OCI-LY7 (cell line): ENCODE measurements around the gene IL17RE. TPM values are rescaled to one million over a fixed set of nuclear protein-coding genes. Genes with fewer than 3 reads are reported as not detected.

Source experiments
- BruUV-seq: library from RNA; stranded (reverse); fragments of 400-500 nt; replicated peaks from 2 replicates; lab custom pipeline; 2021; lab: Mats Ljungman, UMichigan
- CTCF ChIA-PET: fragments of 300-600 bp; sonication (Branson Sonifier 250); formaldehyde crosslinking; loops from one replicate; lab custom pipeline; 2022; ENCODE audit warnings: antibody characterized with exemption; ENCODE audit not compliant: unreplicated experiment; lab: Charles Lee
- POLR2A ChIA-PET: fragments of 300-600 bp; sonication (Branson Sonifier 250); formaldehyde crosslinking; loops from one replicate; lab custom pipeline; 2022; ENCODE audit warnings: antibody characterized with exemption; lab: Charles Lee
- DNase-seq: peaks from one replicate; pipeline ENCODE4 v3.0.0-alpha.2; 2015; ENCODE audit warnings: low spot score
- H2AFZ ChIP-seq: fragments of 200-600 bp; sonication (generic), shearing (Covaris generic); 2 replicates; pipeline ENCODE4 v1.6.1; 2014; ENCODE audit warnings: mild to moderate bottlenecking, antibody characterized with exemption, low read length, moderate library complexity
- H3K27ac ChIP-seq: fragments of 200-600 bp; sonication (generic); 2 replicates; pipeline ENCODE4 v1.5.1; 2014; ENCODE audit warnings: mixed run types, low read depth, mild to moderate bottlenecking, moderate library complexity, low read length, inconsistent platforms; ENCODE audit not compliant: poor library complexity, severe bottlenecking
- H3K36me3 ChIP-seq: fragments of 200-600 bp; sonication (generic); 2 replicates; pipeline ENCODE4 v1.6.1; 2014; ENCODE audit warnings: mild to moderate bottlenecking, antibody characterized with exemption, low read length, moderate library complexity, mixed read lengths; ENCODE audit not compliant: insufficient read depth
- H3K4me1 ChIP-seq: fragments of 200-600 bp; sonication (generic); 2 replicates; pipeline ENCODE4 v1.5.1; 2014; ENCODE audit warnings: mild to moderate bottlenecking, low read length; ENCODE audit not compliant: insufficient read depth, poor library complexity, severe bottlenecking
- H3K4me2 ChIP-seq: fragments of 200-600 bp; sonication (generic); 2 replicates; pipeline ENCODE4 v1.6.1; 2014; ENCODE audit warnings: mild to moderate bottlenecking, low read length
- H3K4me3 ChIP-seq: fragments of 200-600 bp; sonication (generic); 2 replicates; pipeline ENCODE4 v1.5.1; 2014; ENCODE audit warnings: mild to moderate bottlenecking, low read depth, low read length; ENCODE audit not compliant: poor library complexity, severe bottlenecking
- H3K79me2 ChIP-seq: fragments of 200-600 bp; sonication (generic); 2 replicates; pipeline ENCODE4 v1.6.1; 2016; ENCODE audit warnings: low read depth, mild to moderate bottlenecking, low read length, moderate library complexity, mixed read lengths; ENCODE audit not compliant: insufficient read depth
- H3K9me2 ChIP-seq: fragments of 200-600 bp; sonication (generic); 2 replicates; pipeline ENCODE4 v1.6.1; 2016; ENCODE audit warnings: mild to moderate bottlenecking, low read length, mixed read lengths; ENCODE audit not compliant: insufficient read depth
- H3K9me3 ChIP-seq: fragments of 200-600 bp; sonication (generic); 2 replicates; pipeline ENCODE4 v1.6.1; 2014; ENCODE audit warnings: mild to moderate bottlenecking, mixed run types, low read length, mixed read lengths
- H4K20me1 ChIP-seq: fragments of 200-600 bp; sonication (generic); 2 replicates; pipeline ENCODE4 v1.6.1; 2014; ENCODE audit warnings: mild to moderate bottlenecking, antibody characterized with exemption, low read length, moderate library complexity, mixed read lengths; ENCODE audit not compliant: insufficient read depth
- CTCF ChIP-seq: fragments of 200-600 bp; sonication (generic); conservative IDR thresholded peaks from 2 replicates; pipeline ENCODE4 v1.5.1; 2014; ENCODE audit warnings: mild to moderate bottlenecking, antibody characterized with exemption, low read length, moderate library complexity, mixed read lengths
- EZH2phosphoT487 ChIP-seq: fragments of 200-600 bp; sonication (generic); IDR thresholded peaks from 2 replicates; pipeline ENCODE4 v1.6.1; 2018; ENCODE audit warnings: low read depth, borderline replicate concordance, mild to moderate bottlenecking, mixed run types, antibody characterized with exemption, low read length, moderate library complexity, mixed read lengths
- intact Hi-C: fragments of 100-400 bp; cut with micrococcal nuclease; formaldehyde crosslinking; loops from one replicate; pipeline ENCODE4 v1.10.0; 2022; ENCODE audit not compliant: unreplicated experiment
- total RNA-seq, 2 experiments: library from RNA; depleted of rRNA in 1 of 2; stranded (reverse); fragments of >200 nt in 1 of 2; shearing (Covaris generic) in 1 of 2; gene quantifications; 2 replicates each; pipeline ENCODE4 v1.2.3, GENCODE V29; 2014 to 2022

The IL17RE gene
- total RNA-seq, 2 experiments from 2014 or later: 0.06 to 1.1 TPM

GRCh38 chr3:9878700-9879099, 23.9 kb upstream of the IL17RE start:
- H3K9me2 ChIP-seq: no peaks in the 10 kb centered on the region
- BruUV-seq: no TSS peak
- no peaks in the 10 kb centered on the region for H3K4me1 ChIP-seq
- no peaks in the 10 kb centered on the region for H3K36me3 ChIP-seq
- TF ChIP-seq CTCF: no peak
- TF ChIP-seq EZH2phosphoT487: no peak
- H3K9me3 ChIP-seq: no peaks in the 10 kb centered on the region
- H3K79me2 ChIP-seq: no peaks in the 10 kb centered on the region
- no peak for DNase-seq
- H2AFZ ChIP-seq: no peak overlapping the region
- intact Hi-C loops: no loop called here
- ChIA-PET POLR2A (interaction anchor here (0.6 to 2.8 kb wide), 3 partner anchors 12 to 52 kb away, joined by 4 to 17 read pairs (median 4); partner anchors contain the start of gene JAGN1), CTCF (no interaction called here)
- H3K4me3 ChIP-seq: no peak overlapping the region
- no peak overlapping the region for H3K27ac ChIP-seq
- no peak overlapping the region for H3K4me2 ChIP-seq
- no peaks in the 10 kb centered on the region for H4K20me1 ChIP-seq

GRCh38 chr3:9879830-9880549, 22.7 kb upstream of the IL17RE start, which contains the start of gene CIDEC:
TSS of gene CIDEC (minus strand) at chr3:9880253. CDS start at chr3:9878486, 1,767 bp downstream.
- H2AFZ ChIP-seq: 0 out of 2 replicates have a peak within 1 kb of the TSS, but pooled peaks have one; percentile 14
- no peaks in the 10 kb centered on the region for H3K9me2 ChIP-seq
- TF ChIP-seq EZH2phosphoT487: no peak
- no peak for TF ChIP-seq CTCF
- no TSS peak for BruUV-seq
- no peaks in the 10 kb centered on the region for H3K9me3 ChIP-seq
- no peak within 1 kb of the TSS for H3K4me2 ChIP-seq
- no peak within 1 kb of the TSS for H3K4me3 ChIP-seq
- intact Hi-C loops: no loop called here
- ChIA-PET POLR2A (interaction anchor here (0.6 to 2.8 kb wide), 3 partner anchors 11 to 596 kb away, joined by 3 to 17 read pairs (median 5); partner anchors contain the start of gene JAGN1), CTCF (no interaction called here)
- H3K4me1 ChIP-seq: no peaks in the 10 kb centered on the region
- H3K36me3 ChIP-seq: no peaks in the 10 kb centered on the region
- H3K27ac ChIP-seq: no peak within 1 kb of the TSS
- H3K79me2 ChIP-seq: no peaks in the 10 kb centered on the region
- no peak for DNase-seq
- no peaks in the 10 kb centered on the region for H4K20me1 ChIP-seq

GRCh38 chr3:9881441-9881840, 21.2 kb upstream of the IL17RE start:
- Histone ChIP-seq H2AFZ (no peak overlapping the region), H3K27ac (no peak overlapping the region), H3K4me1 (no peaks in the 10 kb centered on the region), H3K36me3 (no peaks in the 10 kb centered on the region), H3K4me3 (no peak overlapping the region), H3K4me2 (no peak overlapping the region), H4K20me1 (no peaks in the 10 kb centered on the region), H3K79me2 (no peaks in the 10 kb centered on the region), H3K9me3 (no peaks in the 10 kb centered on the region), H3K9me2 (no peaks in the 10 kb centered on the region)
- intact Hi-C loops: no loop called here
- TF ChIP-seq CTCF (no peak), EZH2phosphoT487 (no peak)
- ChIA-PET POLR2A (interaction anchor here (2.8 kb wide), 1 partner anchor 9 kb away, joined by 17 read pairs; the partner anchor contains the start of gene JAGN1), CTCF (no interaction called here)
- DNase-seq: peak; percentile 17
- no TSS peak for BruUV-seq
